Endothelial cell of umbilical vein (primary cell): ENCODE results near the gene CLNK. TPM values are rescaled to one million over a fixed set of nuclear protein-coding genes. Genes with fewer than 3 reads are reported as not detected.

ENCODE experiments used
- BruUV-seq: library from RNA; stranded (reverse); fragments of 400-500 nt; replicated peaks from 2 replicates; lab custom pipeline; 2021; lab: Mats Ljungman, UMichigan
- CTCF ChIA-PET: fragments of 300-600, 350-600 bp; sonication (Branson Sonifier 250); formaldehyde crosslinking; loops from one replicate; lab custom pipeline; 2021; ENCODE audit warnings: antibody characterized with exemption, inconsistent platforms; lab: Charles Lee
- POLR2A ChIA-PET: fragments of 300-600, 350-600 bp; sonication (Branson Sonifier 250); formaldehyde crosslinking; loops from one replicate; lab custom pipeline; 2021; ENCODE audit warnings: antibody characterized with exemption, inconsistent platforms; lab: Charles Lee
- DNase-seq: peaks from one replicate; pipeline ENCODE4 v3.0.0-alpha.2; 2011; ENCODE audit warnings: low read depth, low spot score
- FAIRE-seq: peaks from 2 replicates; lab custom pipeline; 2011; peaks lifted over from hg19 to GRCh38; lab: Jason Lieb, UNC
- H2AFZ ChIP-seq: 2 replicates; pipeline ENCODE4 v1.6.0; 2012; ENCODE audit warnings: low read depth, low read length, control low read depth, inconsistent platforms
- H3K27ac ChIP-seq: 2 replicates; pipeline ENCODE4 v1.5.1; 2011; ENCODE audit warnings: low read depth, mild to moderate bottlenecking, control low read depth, low read length, moderate library complexity; ENCODE audit not compliant: insufficient read depth
- H3K27me3 ChIP-seq, 2 experiments: 2 replicates each; pipeline versions ENCODE4 v1.6.0 to v1.6.1; 2011; ENCODE audit warnings: low read length in 2 of 2, mixed read lengths in 1 of 2; ENCODE audit not compliant: control insufficient read depth in 2 of 2, insufficient read depth in 2 of 2
- H3K36me3 ChIP-seq, 2 experiments: 2 replicates in 1 of 2; 3 replicates in 1 of 2; pipeline ENCODE4 v1.5.1; 2011; ENCODE audit warnings: low read length in 2 of 2, mild to moderate bottlenecking in 1 of 2, moderate library complexity in 1 of 2; ENCODE audit not compliant: control insufficient read depth in 2 of 2, insufficient read depth in 2 of 2; ENCODE audit errors: extremely low read depth in 1 of 2
- H3K4me1 ChIP-seq: 3 replicates; pipeline ENCODE4 v1.5.1; 2011; ENCODE audit warnings: mild to moderate bottlenecking, low read length; ENCODE audit not compliant: control insufficient read depth, insufficient read depth; ENCODE audit errors: extremely low read depth
- H3K4me2 ChIP-seq: 2 replicates; pipeline ENCODE4 v1.6.1; 2011; ENCODE audit warnings: low read length, control low read depth, mixed read lengths; ENCODE audit not compliant: insufficient read depth
- H3K4me3 ChIP-seq, 3 experiments: fragments of 200-600 bp in 1 of 3; sonication (generic), shearing (Covaris generic) in 1 of 3; replicated peaks in 1 of 3; 2 replicates each; pipeline ENCODE4 v1.5.1; 2011 to 2016; ENCODE audit warnings: control low read depth in 3 of 3, low read length in 3 of 3, mild to moderate bottlenecking in 2 of 3, inconsistent platforms in 1 of 3, low read depth in 1 of 3, moderate library complexity in 1 of 3; ENCODE audit not compliant: insufficient read depth in 1 of 3
- H3K79me2 ChIP-seq: 2 replicates; pipeline ENCODE4 v1.6.0; 2012; ENCODE audit warnings: low read length, inconsistent platforms; ENCODE audit not compliant: control insufficient read depth, insufficient read depth
- H3K9ac ChIP-seq: replicated peaks from 2 replicates; pipeline ENCODE3; 2011; ENCODE audit warnings: low read length, control low read depth; ENCODE audit not compliant: insufficient read depth; ENCODE audit errors: extremely low read depth
- H3K9me1 ChIP-seq: replicated peaks from 3 replicates; pipeline ENCODE4 v1.6.0; 2011; ENCODE audit warnings: mild to moderate bottlenecking, low read length; ENCODE audit not compliant: control insufficient read depth, insufficient read depth; ENCODE audit errors: extremely low read depth
- H3K9me3 ChIP-seq: replicated peaks from 2 replicates; pipeline ENCODE4 v1.5.1; 2012; ENCODE audit warnings: low read length, inconsistent platforms; ENCODE audit not compliant: control insufficient read depth, insufficient read depth
- H4K20me1 ChIP-seq: replicated peaks from 2 replicates; pipeline ENCODE3; 2011; ENCODE audit warnings: mild to moderate bottlenecking, low read length; ENCODE audit not compliant: control insufficient read depth, insufficient read depth; ENCODE audit errors: extremely low read depth
- CTCF ChIP-seq, 2 donors: IDR thresholded peaks; 1 replicate in 1 of 2; 2 replicates in 1 of 2; pipeline ENCODE4 v1.5.1; 2011; ENCODE audit warnings: low read length in 2 of 2, mild to moderate bottlenecking in 2 of 2, moderate library complexity in 2 of 2, control low read depth in 1 of 2, inconsistent platforms in 1 of 2, low read depth in 1 of 2; ENCODE audit not compliant: insufficient read depth in 1 of 2; ENCODE audit errors: extremely low read depth in 1 of 2
- EZH2 ChIP-seq: IDR thresholded peaks from 2 replicates; pipeline ENCODE4 v1.6.1; 2012; ENCODE audit warnings: borderline replicate concordance, low read depth, mild to moderate bottlenecking, moderate library complexity, low read length, inconsistent platforms; ENCODE audit not compliant: severe bottlenecking
- FOS ChIP-seq: IDR thresholded peaks from 2 replicates; pipeline ENCODE4 v1.6.1; 2011; ENCODE audit warnings: mild to moderate bottlenecking, low read length, moderate library complexity, borderline replicate concordance; ENCODE audit not compliant: insufficient read depth
- GATA2 ChIP-seq: IDR thresholded peaks from 2 replicates; pipeline ENCODE4 v1.7.0; 2011; ENCODE audit warnings: low read depth, mild to moderate bottlenecking, moderate library complexity, mixed read lengths, low read length; ENCODE audit not compliant: insufficient read length, insufficient read depth
- POLR2A ChIP-seq: IDR thresholded peaks from 2 replicates; pipeline ENCODE4 v1.6.1; 2012; ENCODE audit warnings: low read depth, mild to moderate bottlenecking, control low read depth, low read length
- POLR2AphosphoS5 ChIP-seq: IDR thresholded peaks from 2 replicates; pipeline ENCODE4 v1.6.1; 2012; ENCODE audit warnings: low read depth, mild to moderate bottlenecking, control low read depth, low read length, moderate library complexity; ENCODE audit not compliant: insufficient read depth
- dilution Hi-C: fragments of 300-500 bp; cut with MboI; formaldehyde crosslinking; loops from one replicate; pipeline ENCODE4 v1.15.0; 2019; ENCODE audit warnings: low sequenced_read_pairs; ENCODE audit not compliant: extremely low pct_ligation_motif_present
- intact Hi-C: fragments of 100-400 bp; cut with micrococcal nuclease; formaldehyde crosslinking; loops from one replicate; pipeline ENCODE4 v1.10.0; 2022
- polyA plus RNA-seq, 4 experiments: library from polyadenylated mRNA; depleted of rRNA in 3 of 4; stranded (reverse) in 3 of 4; unstranded in 1 of 4; fragments of >200 nt; gene quantifications; 2 replicates each; pipeline versions ENCODE4 v1.2.1 to v1.2.3, GENCODE V29; 2011 to 2012; ENCODE audit warnings: missing spikeins in 1 of 4
- total RNA-seq: library from RNA; stranded (reverse); gene quantifications from 2 replicates; pipeline ENCODE4 v1.2.3, GENCODE V29; 2021

Gene CLNK
- total and polyA plus RNA-seq, 2 donors (not counting 3 experiments of a cell fraction or from before 2014, with no cell fraction given): not detected

GRCh38 chr4:10623241-10623640 is 61.3 kb downstream of the CLNK start:
- H3K27ac ChIP-seq: no peak overlapping the region
- no peaks in the 10 kb centered on the region for H3K79me2 ChIP-seq
- intact Hi-C loops (no loop called here), dilution Hi-C loops (loop anchor here (25.0 kb wide), 1 partner anchor 1114 kb away; no protein-coding TSS in a partner anchor)
- no peaks in the 10 kb centered on the region for H3K36me3 ChIP-seq
- H3K9me1 ChIP-seq: no peaks in the 10 kb centered on the region
- no peaks in the 10 kb centered on the region for H4K20me1 ChIP-seq
- TF ChIP-seq POLR2AphosphoS5 (no peak), EZH2 (no peak), GATA2 (no peak), CTCF (IDR thresholded peaks at IDR 0.05; ENCODE audit: extremely low read depth in 1 of 2, insufficient read depth in 1 of 2, low read depth in 1 of 2, low read length in 2 of 2) (no peak)
- no peak overlapping the region for H3K4me2 ChIP-seq
- BruUV-seq: no TSS peak
- no peak overlapping the region for H3K9ac ChIP-seq
- H3K4me3 ChIP-seq: no peak overlapping the region
- H3K27me3 ChIP-seq: peaks cover 6 to 30% of the 10 kb centered on the region in 2 experiments
- POLR2A ChIA-PET: no interaction called here
- no peaks in the 10 kb centered on the region for H3K9me3 ChIP-seq
- no peak overlapping the region for H2AFZ ChIP-seq
- CTCF ChIA-PET: interaction anchor here (0.6 to 1.6 kb wide), 11 partner anchors 8 to 801 kb away, joined by 3 to 6 read pairs (median 3); no protein-coding TSS in a partner anchor
- no peaks in the 10 kb centered on the region for H3K4me1 ChIP-seq
- FAIRE-seq: no peak
- no peak for DNase-seq

GRCh38 chr4:10622728-10623127 is 61.8 kb downstream of the CLNK start:
- no peak for FAIRE-seq
- no peak overlapping the region for H2AFZ ChIP-seq
- H3K27ac ChIP-seq: no peak overlapping the region
- no peaks in the 10 kb centered on the region for H3K9me1 ChIP-seq
- dilution Hi-C loops (loop anchor here (25.0 kb wide), 1 partner anchor 1115 kb away; no protein-coding TSS in a partner anchor), intact Hi-C loops (no loop called here)
- no TSS peak for BruUV-seq
- H3K9me3 ChIP-seq: no peaks in the 10 kb centered on the region
- H3K36me3 ChIP-seq: no peaks in the 10 kb centered on the region
- H3K4me1 ChIP-seq: no peaks in the 10 kb centered on the region
- H4K20me1 ChIP-seq: no peaks in the 10 kb centered on the region
- ChIA-PET POLR2A (no interaction called here), CTCF (interaction anchor here (0.6 to 1.6 kb wide), 11 partner anchors 9 to 801 kb away, joined by 3 to 6 read pairs (median 3); no protein-coding TSS in a partner anchor)
- DNase-seq: peak; percentile 20
- no peak overlapping the region for H3K9ac ChIP-seq
- no peak overlapping the region for H3K4me3 ChIP-seq
- peaks cover 6 to 30% of the 10 kb centered on the region in 2 experiments for H3K27me3 ChIP-seq
- no peak overlapping the region for H3K4me2 ChIP-seq
- TF ChIP-seq CTCF (IDR thresholded peaks at IDR 0.05; ENCODE audit: extremely low read depth in 1 of 2, insufficient read depth in 1 of 2, low read depth in 1 of 2, low read length in 2 of 2) (peak; percentile 20 to 57), FOS (no peak), POLR2A (no peak)
- H3K79me2 ChIP-seq: no peaks in the 10 kb centered on the region
